Measurements from ENCODE around the gene FOXO3. TPM values are rescaled to one million over a fixed set of nuclear protein-coding genes. Genes with fewer than 3 reads are reported as not detected.

FOXO3 gene
- total RNA-seq, 4 donors from 2014 or later, result 52.3 to 71.2 (median 61.3) TPM

DNA sequence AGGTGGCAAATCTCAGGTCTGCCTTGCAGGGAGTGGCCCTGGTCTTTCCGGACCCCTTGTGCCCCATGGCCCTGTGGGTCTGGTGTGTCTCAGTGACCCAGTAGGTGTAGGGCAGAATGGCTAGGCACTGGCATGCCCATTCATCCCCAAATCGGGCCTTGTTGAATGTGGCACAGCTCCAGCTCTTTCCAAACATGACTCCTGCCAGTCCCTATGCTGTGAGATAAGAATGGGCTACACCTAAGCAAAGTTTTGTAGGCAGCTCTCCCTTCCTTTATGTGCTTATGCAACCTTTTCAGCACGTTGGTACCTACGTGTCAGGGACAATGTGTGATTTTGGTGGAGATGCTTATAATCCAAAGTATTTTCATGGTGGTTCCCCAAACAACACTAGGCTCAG lies 33.9 kb downstream of the FOXO3 start:
- intact Hi-C loops (cut with DNase I; ENCODE audit: low total_unique reads), result no loop called here
- Histone ChIP-seq H3K4me1 (peaks cover 37 to 39% of the 10 kb centered on the region in 2 donors), H3K27ac (peak overlapping the region; percentile 83 to 86), H3K27me3 (no peaks in the 10 kb centered on the region), H3K36me3 (no peaks in the 10 kb centered on the region), H3K9me3 (no peaks in the 10 kb centered on the region), H3K4me3 (no peak overlapping the region)
- TF ChIP-seq, protein P1, sequence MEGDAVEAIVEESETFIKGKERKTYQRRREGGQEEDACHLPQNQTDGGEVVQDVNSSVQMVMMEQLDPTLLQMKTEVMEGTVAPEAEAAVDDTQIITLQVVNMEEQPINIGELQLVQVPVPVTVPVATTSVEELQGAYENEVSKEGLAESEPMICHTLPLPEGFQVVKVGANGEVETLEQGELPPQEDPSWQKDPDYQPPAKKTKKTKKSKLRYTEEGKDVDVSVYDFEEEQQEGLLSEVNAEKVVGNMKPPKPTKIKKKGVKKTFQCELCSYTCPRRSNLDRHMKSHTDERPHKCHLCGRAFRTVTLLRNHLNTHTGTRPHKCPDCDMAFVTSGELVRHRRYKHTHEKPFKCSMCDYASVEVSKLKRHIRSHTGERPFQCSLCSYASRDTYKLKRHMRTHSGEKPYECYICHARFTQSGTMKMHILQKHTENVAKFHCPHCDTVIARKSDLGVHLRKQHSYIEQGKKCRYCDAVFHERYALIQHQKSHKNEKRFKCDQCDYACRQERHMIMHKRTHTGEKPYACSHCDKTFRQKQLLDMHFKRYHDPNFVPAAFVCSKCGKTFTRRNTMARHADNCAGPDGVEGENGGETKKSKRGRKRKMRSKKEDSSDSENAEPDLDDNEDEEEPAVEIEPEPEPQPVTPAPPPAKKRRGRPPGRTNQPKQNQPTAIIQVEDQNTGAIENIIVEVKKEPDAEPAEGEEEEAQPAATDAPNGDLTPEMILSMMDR (IDR thresholded peaks at IDR 0.05), result no peak
- TF ChIP-seq POLR2A (IDR thresholded peaks at IDR 0.05), result no peak
- DNase-seq, result no peak

DNA sequence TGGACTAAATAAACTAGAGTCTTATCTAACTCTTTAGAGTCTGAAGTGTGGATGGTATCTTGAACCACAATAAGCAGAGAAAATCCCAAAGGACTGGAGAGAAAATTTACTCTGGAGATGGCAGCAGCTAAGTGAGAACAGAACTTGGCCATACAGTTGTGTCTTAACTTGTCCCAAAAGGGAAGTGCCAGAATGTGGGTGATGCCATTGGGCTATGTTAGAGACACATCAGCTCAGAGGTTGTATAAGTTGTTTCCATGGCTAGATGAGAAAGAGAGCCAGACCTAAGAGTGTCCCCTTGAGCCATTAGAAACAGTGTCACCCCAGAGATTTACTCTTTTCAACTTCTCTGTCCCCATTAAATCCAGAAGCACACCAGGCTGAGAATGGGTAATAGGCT lies 36.2 kb downstream of the FOXO3 start:
- H3K4me3 ChIP-seq, result no peak overlapping the region
- no peaks in the 10 kb centered on the region for H3K27me3 ChIP-seq
- H3K9me3 ChIP-seq, result no peaks in the 10 kb centered on the region
- intact Hi-C loops (cut with DNase I; ENCODE audit: low total_unique reads), result no loop called here
- no peak for TF ChIP-seq POLR2A (IDR thresholded peaks at IDR 0.05)
- TF ChIP-seq, protein P1 (IDR thresholded peaks at IDR 0.05), result no peak
- H3K36me3 ChIP-seq, result no peaks in the 10 kb centered on the region
- peaks cover 15 to 19% of the 10 kb centered on the region in 2 donors for H3K4me1 ChIP-seq
- DNase-seq, result no peak
- peak overlapping the region; percentile 68 to 78 for H3K27ac ChIP-seq

DNA sequence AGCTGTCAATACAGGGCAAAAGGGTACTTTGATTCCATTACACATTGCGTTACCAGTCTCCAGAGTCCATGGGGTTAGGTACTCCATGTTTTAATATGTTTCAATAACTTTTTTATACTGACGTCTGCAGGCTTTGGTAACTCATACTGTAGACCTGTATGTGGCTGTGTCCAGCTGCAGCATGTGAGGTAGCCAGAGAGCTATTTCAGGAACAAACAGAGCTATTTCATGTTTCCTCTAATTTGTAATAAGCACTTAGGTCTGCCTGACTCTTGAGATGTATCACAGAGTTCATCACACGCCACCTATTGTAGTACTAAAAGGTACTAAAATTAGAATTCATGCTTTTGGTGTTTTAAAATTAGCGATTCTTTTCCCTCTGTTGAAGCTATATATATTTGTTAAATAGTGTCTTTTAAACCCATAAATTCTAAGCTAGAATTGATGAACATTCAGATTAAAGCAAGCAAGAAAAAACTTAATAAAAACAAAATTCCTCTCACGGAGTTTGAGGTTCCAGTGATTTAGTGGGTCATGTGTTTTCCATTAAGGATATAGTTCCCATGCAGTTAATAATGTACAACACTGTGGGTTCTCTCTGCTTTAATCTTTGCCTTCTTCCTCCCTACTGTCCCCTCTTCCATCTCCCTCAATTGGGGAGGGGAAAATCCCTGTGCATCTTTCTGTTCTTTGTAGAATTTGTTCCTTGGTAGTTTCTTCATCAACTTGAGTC lies 37.0 kb downstream of the FOXO3 start:
- DNase-seq, result no peak
- Histone ChIP-seq H3K4me1 (peaks cover 8 to 17% of the 10 kb centered on the region in 2 donors), H3K27ac (peak overlapping the region; percentile 68 to 78)

DNA sequence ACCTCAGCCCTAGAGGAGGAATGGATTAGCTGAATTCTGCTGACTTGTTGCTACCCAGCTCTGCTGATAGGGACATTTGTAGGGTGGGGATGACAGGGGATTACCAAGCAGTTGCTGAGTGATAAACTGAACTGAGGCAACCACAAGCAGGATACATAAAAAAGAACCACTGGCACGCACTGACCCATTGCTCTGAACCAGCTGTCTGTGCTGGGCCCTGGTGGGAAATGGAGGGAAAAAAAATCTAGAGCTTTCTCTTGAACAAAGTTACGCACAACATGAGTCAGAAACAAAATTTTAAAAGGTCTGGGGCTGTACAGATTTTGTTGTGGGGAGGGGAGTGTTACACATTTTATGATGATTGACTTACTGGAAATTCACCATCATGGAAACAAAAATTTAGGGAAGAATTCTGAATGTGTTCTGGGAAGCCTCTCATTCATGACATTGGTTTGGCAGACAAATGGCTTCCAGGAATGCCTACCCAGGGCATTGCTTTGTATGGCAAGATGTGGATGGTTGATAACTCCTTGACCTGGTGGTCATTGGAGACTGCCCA lies 37.7 kb downstream of the FOXO3 start:
- Histone ChIP-seq H3K27me3 (no peaks in the 10 kb centered on the region), H3K9me3 (no peaks in the 10 kb centered on the region), H3K27ac (peak overlapping the region; percentile 68 to 78), H3K36me3 (no peaks in the 10 kb centered on the region), H3K4me1 (peaks cover 8 to 17% of the 10 kb centered on the region in 2 donors), H3K4me3 (no peak overlapping the region)
- intact Hi-C loops (cut with DNase I; ENCODE audit: low total_unique reads), result no loop called here
- TF ChIP-seq, protein P1 (IDR thresholded peaks at IDR 0.05), result no peak
- no peak for TF ChIP-seq POLR2A (IDR thresholded peaks at IDR 0.05)
- no peak for DNase-seq

More for the DNA sequence above, 37.0 kb downstream of the FOXO3 start:
- no peaks in the 10 kb centered on the region for H3K9me3 ChIP-seq
- H3K36me3 ChIP-seq, result no peaks in the 10 kb centered on the region
- H3K4me3 ChIP-seq, result no peak overlapping the region
- intact Hi-C loops (cut with DNase I; ENCODE audit: low total_unique reads), result no loop called here
- no peaks in the 10 kb centered on the region for H3K27me3 ChIP-seq
- no peak for TF ChIP-seq POLR2A (IDR thresholded peaks at IDR 0.05)
- TF ChIP-seq, protein P1 (IDR thresholded peaks at IDR 0.05), result no peak

DNA sequence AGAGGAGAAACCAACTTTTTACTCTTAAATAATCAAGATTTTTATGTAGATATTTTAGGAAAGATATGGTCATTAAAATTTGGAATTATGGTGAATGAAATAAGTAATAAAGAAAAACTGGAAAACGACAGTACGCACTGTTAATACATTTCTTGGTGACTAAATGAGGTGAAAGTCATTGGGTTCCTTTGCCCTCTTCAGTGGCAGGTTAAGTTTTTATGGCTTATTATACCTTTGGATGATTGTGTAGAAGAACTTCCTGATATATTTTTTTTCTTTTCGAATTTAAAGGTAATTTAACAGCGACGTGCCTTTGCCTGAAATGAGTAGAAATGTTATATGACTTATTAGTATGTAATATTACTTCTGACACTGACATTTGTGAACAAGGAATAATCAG lies 43.4 kb downstream of the FOXO3 start:
- no peaks in the 10 kb centered on the region for H3K36me3 ChIP-seq
- TF ChIP-seq, protein P1 (IDR thresholded peaks at IDR 0.05), result no peak
- no peaks in the 10 kb centered on the region for H3K9me3 ChIP-seq
- no peak overlapping the region for H3K4me3 ChIP-seq
- no peak overlapping the region for H3K27ac ChIP-seq
- intact Hi-C loops (cut with DNase I; ENCODE audit: low total_unique reads), result no loop called here
- peaks cover 6 to 8% of the 10 kb centered on the region in 2 donors for H3K4me1 ChIP-seq
- no peaks in the 10 kb centered on the region for H3K27me3 ChIP-seq
- no peak for DNase-seq

All from uterus (tissue), 4 donors.